Measurements from ENCODE around the gene USP3. TPM values are rescaled to one million over a fixed set of nuclear protein-coding genes. Genes with fewer than 3 reads are reported as not detected.

USP3 gene, protein sequence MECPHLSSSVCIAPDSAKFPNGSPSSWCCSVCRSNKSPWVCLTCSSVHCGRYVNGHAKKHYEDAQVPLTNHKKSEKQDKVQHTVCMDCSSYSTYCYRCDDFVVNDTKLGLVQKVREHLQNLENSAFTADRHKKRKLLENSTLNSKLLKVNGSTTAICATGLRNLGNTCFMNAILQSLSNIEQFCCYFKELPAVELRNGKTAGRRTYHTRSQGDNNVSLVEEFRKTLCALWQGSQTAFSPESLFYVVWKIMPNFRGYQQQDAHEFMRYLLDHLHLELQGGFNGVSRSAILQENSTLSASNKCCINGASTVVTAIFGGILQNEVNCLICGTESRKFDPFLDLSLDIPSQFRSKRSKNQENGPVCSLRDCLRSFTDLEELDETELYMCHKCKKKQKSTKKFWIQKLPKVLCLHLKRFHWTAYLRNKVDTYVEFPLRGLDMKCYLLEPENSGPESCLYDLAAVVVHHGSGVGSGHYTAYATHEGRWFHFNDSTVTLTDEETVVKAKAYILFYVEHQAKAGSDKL
- 10 to 100 TPM; 53.5 to 80.7 TPM for total RNA-seq
- 10 to 100 TPM; 37.4 to 44.9 (median 41.0) TPM for polyA plus RNA-seq (ENCODE audit: insufficient read length in 6 of 6)
- long read RNA-seq, donor 1, full-length matches to known transcripts, result 3 of 3 reads
- long read RNA-seq, donor 1, partial matches to known transcripts, result 0 of 3 reads
- long read RNA-seq, donor 1, other reads (novel, unspliced or antisense), result 0 of 3 reads
- long read RNA-seq, donor 2, full-length matches to known transcripts, result 4 of 11 reads
- long read RNA-seq, donor 2, partial matches to known transcripts, result 7 of 11 reads
- long read RNA-seq, donor 2, other reads (novel, unspliced or antisense), result 0 of 11 reads
- long read RNA-seq, donor 3, partial matches to known transcripts, result 0 of 4 reads
- long read RNA-seq, donor 3, other reads (novel, unspliced or antisense), result 0 of 4 reads
- long read RNA-seq, donor 4, partial matches to known transcripts, result 11 of 15 reads
- long read RNA-seq, donor 4, other reads (novel, unspliced or antisense), result 3 of 15 reads
- long read RNA-seq, donor 5, partial matches to known transcripts, result 0 of 4 reads
- long read RNA-seq, donor 5, other reads (novel, unspliced or antisense), result 0 of 4 reads
- long read RNA-seq, donor 6, partial matches to known transcripts, result 0 of 4 reads
- long read RNA-seq, donor 6, other reads (novel, unspliced or antisense), result 0 of 4 reads
- long read RNA-seq, donor 7, full-length matches to known transcripts, result 2 of 2 reads
- long read RNA-seq, donor 7, partial matches to known transcripts, result 0 of 2 reads
- long read RNA-seq, donor 7, other reads (novel, unspliced or antisense), result 0 of 2 reads
- long read RNA-seq, donor 8, partial matches to known transcripts, result 0 of 2 reads
- long read RNA-seq, donor 8, other reads (novel, unspliced or antisense), result 0 of 2 reads
- long read RNA-seq, donor 9, result 0 reads
- long read RNA-seq, donor 10, partial matches to known transcripts, result 7 of 10 reads
- long read RNA-seq, donor 10, other reads (novel, unspliced or antisense), result 1 of 10 reads
- long read RNA-seq, donor 11, result 0 reads
- long read RNA-seq, donor 12, full-length matches to known transcripts, result 3 of 3 reads
- long read RNA-seq, donor 12, partial matches to known transcripts, result 0 of 3 reads
- long read RNA-seq, donor 12, other reads (novel, unspliced or antisense), result 0 of 3 reads

DNA sequence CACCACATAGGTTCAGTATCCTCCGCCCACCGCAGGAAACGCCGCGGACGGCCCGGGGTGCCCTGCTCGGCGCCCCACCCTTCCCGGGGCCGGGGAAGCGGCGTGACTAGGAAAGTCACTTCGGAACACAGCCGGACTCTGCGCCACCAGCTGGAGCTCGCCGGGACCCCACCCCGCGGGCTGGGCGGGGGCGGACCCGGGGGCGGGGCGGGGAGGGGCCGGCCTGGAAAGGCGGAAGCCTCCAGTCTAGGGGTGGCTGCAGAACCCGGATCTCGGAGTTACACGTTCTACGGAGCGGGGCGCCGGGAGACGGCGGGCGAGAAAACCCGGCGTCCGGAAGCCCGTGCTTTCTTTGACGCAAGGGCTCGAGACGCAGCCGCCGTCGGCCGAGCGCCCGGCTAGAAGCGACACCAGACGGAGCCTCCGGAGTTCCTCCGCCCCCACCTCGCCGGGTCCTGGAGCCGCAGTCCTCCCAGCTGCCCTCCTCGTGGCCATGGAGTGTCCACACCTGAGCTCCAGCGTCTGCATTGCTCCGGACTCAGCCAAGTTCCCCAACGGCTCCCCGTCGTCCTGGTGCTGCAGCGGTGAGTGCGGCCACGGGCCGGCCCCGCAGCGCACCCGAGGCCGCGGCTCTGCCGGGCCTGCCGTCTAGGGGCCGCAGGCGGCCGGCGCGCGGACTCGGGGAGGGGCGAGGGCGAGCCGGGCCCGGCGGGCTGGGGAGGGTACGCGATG is at the start of gene USP3:
USP3 (plus strand) TSS at position 347 of the 732 bp plus-strand sequence; CDS start at position 494, 147 bp downstream.
- intact Hi-C loops (cut with DNase I), result loop anchor here in 1 of 2 donors (10.0 kb wide), 1 partner anchor 90 kb away; the partner anchor contains the start of gene FBXL22
- H3K9me3 ChIP-seq, result no peaks in the 10 kb centered on the region
- H3K27me3 ChIP-seq, result no peaks in the 10 kb centered on the region
- ATAC-seq (peak; percentile 80), DNase-seq (peak; percentile 95 to 98 (median 96))
- peak within 1 kb of the TSS; percentile 99 to 100 for H3K27ac ChIP-seq
- TF ChIP-seq, protein P1, sequence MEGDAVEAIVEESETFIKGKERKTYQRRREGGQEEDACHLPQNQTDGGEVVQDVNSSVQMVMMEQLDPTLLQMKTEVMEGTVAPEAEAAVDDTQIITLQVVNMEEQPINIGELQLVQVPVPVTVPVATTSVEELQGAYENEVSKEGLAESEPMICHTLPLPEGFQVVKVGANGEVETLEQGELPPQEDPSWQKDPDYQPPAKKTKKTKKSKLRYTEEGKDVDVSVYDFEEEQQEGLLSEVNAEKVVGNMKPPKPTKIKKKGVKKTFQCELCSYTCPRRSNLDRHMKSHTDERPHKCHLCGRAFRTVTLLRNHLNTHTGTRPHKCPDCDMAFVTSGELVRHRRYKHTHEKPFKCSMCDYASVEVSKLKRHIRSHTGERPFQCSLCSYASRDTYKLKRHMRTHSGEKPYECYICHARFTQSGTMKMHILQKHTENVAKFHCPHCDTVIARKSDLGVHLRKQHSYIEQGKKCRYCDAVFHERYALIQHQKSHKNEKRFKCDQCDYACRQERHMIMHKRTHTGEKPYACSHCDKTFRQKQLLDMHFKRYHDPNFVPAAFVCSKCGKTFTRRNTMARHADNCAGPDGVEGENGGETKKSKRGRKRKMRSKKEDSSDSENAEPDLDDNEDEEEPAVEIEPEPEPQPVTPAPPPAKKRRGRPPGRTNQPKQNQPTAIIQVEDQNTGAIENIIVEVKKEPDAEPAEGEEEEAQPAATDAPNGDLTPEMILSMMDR (IDR thresholded peaks at IDR 0.05), result peak; percentile 28 to 73
- peak within 1 kb of the TSS; percentile 83 to 89 for H3K4me3 ChIP-seq
- no peaks in the 10 kb centered on the region for H3K36me3 ChIP-seq
- H3K4me1 ChIP-seq, result peaks cover 42 to 75% of the 10 kb centered on the region in 2 donors

DNA sequence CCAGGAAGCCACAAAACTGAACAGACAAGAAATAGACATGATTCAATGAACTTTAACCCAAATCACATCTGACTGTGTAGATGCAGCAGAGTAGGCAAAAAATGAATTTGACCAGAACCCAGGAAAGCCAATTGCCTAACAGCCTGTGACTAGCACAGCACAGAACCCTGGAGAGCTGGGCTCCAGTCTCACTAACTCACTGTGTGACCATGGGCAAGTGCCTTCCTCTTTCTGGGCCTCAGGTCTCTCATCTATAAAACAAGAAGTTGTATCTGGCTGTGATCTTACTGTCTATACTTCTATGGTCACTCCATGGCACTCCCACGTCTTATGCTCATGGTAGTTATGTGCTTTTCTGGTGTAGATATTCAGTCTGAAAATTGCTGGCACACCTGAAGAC is 48.1 kb upstream of the USP3 start:
- intact Hi-C loops (cut with DNase I), result no loop called here
- no peaks in the 10 kb centered on the region for H3K9me3 ChIP-seq
- no peaks in the 10 kb centered on the region for H3K27me3 ChIP-seq
- TF ChIP-seq, protein P1 (IDR thresholded peaks at IDR 0.05), result no peak
- no peak for DNase-seq
- peaks cover 0 to 27% of the 10 kb centered on the region in 2 donors for H3K4me1 ChIP-seq
- ATAC-seq, result peak; percentile 59
- H3K4me3 ChIP-seq, result no peak overlapping the region
- peak overlapping the region in 1 of 2 donors; percentile 76 for H3K27ac ChIP-seq
- no peaks in the 10 kb centered on the region for H3K36me3 ChIP-seq

DNA sequence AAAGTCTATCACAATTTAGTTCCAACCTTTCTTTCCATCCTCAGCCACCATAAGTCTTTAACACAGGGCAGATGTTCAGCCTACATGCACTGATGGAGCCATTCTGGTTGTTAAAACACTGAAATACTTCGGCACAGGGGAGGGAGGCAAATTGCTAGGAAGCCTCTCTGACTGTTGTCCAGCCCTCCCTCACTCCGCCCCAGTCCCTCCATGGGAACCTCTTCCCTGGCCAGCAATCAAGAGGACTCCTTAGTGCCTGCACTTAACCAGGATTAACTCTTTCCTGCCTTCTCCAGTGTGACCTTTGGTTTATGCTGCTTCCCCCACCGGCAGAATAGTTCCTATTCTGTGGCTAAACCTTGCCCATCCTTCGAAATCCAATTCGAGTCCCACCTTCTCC is 47.0 kb upstream of the USP3 start:
- Histone ChIP-seq H3K4me1 (peaks cover 10 to 37% of the 10 kb centered on the region in 2 donors), H3K4me3 (no peak overlapping the region), H3K9me3 (no peaks in the 10 kb centered on the region), H3K27ac (no peak overlapping the region), H3K36me3 (no peaks in the 10 kb centered on the region), H3K27me3 (no peaks in the 10 kb centered on the region)
- intact Hi-C loops (cut with DNase I), result no loop called here
- DNase-seq (no peak), ATAC-seq (no peak)
- TF ChIP-seq, protein P1 (IDR thresholded peaks at IDR 0.05), result no peak

DNA sequence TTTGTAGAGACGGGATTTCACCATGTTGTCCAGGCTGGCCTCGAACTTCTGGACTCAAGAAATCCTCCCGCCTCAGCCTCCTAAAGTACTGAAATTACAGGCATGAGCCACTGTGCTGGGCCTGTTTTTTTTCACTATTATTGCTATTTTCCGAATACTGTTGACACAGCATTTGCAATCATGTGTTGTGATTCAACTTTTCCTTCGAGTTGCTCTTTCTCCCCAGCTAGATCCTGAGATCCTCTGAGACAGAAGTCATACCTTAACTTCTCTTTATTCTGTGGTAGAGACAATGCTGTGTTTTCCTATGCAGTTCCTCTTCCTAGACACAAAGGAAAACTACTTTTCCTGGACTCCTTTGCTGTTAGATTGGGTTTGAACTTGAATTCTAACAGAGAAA is 46.4 kb upstream of the USP3 start:
- Histone ChIP-seq H3K9me3 (no peaks in the 10 kb centered on the region), H3K4me1 (peaks cover 13 to 40% of the 10 kb centered on the region in 2 donors), H3K27me3 (no peaks in the 10 kb centered on the region), H3K27ac (no peak overlapping the region), H3K36me3 (no peaks in the 10 kb centered on the region), H3K4me3 (no peak overlapping the region)
- TF ChIP-seq, protein P1 (IDR thresholded peaks at IDR 0.05), result no peak
- DNase-seq, result no peak
- no peak for ATAC-seq
- intact Hi-C loops (cut with DNase I), result no loop called here

All from left lung (tissue), 14 donors.